Measurements from ENCODE around the gene LTC4S. TPM values are rescaled to one million over a fixed set of nuclear protein-coding genes. Genes with fewer than 3 reads are reported as not detected.

LTC4S gene
- total RNA-seq, 6 donors from 2014 or later = 6.7 to 33.1 (median 21.3) TPM

DNA sequence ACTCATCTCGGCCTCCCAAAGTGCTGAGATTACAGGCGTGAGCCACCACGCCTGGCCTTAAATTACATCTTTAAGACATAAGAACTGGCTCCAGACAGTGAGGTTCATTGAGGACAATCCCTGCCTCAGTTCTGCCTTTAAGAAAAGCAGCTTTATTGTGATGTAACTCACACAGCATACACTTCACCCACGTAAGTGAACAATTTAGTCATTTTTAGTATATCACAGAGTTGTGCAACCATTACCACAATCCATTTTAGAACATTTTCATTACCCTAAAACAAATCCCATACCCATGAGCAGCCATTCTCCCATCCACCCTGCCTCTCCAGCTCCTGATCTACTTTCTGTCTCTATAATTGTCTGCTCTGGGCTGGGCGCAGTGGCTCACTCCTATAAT is 24.0 kb upstream of the LTC4S start:
- peaks cover 19 to 23% (median 19%) of the 10 kb centered on the region in 4 donors for H3K4me1 ChIP-seq
- no peak for DNase-seq
- no peak for TF ChIP-seq POLR2AphosphoS5 (IDR thresholded peaks at IDR 0.05)
- no peak for TF ChIP-seq POLR2A (IDR thresholded peaks at IDR 0.05)
- TF ChIP-seq EP300 (IDR thresholded peaks at IDR 0.05) = no peak
- TF ChIP-seq, protein P1, sequence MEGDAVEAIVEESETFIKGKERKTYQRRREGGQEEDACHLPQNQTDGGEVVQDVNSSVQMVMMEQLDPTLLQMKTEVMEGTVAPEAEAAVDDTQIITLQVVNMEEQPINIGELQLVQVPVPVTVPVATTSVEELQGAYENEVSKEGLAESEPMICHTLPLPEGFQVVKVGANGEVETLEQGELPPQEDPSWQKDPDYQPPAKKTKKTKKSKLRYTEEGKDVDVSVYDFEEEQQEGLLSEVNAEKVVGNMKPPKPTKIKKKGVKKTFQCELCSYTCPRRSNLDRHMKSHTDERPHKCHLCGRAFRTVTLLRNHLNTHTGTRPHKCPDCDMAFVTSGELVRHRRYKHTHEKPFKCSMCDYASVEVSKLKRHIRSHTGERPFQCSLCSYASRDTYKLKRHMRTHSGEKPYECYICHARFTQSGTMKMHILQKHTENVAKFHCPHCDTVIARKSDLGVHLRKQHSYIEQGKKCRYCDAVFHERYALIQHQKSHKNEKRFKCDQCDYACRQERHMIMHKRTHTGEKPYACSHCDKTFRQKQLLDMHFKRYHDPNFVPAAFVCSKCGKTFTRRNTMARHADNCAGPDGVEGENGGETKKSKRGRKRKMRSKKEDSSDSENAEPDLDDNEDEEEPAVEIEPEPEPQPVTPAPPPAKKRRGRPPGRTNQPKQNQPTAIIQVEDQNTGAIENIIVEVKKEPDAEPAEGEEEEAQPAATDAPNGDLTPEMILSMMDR (IDR thresholded peaks at IDR 0.05) = no peak
- peaks cover 47 to 93% (median 78%) of the 10 kb centered on the region in 4 donors for H3K36me3 ChIP-seq
- 88 to 93% methylated on average over 5 of the region's 5 CpGs for WGBS, 2 donors
- H3K4me3 ChIP-seq = no peak overlapping the region
- ATAC-seq (ENCODE audit: low FRiP score in 2 of 2) = no peak
- H3K27ac ChIP-seq = no peak overlapping the region
- H3K27me3 ChIP-seq = no peaks in the 10 kb centered on the region
- no peaks in the 10 kb centered on the region for H3K9me3 ChIP-seq

DNA sequence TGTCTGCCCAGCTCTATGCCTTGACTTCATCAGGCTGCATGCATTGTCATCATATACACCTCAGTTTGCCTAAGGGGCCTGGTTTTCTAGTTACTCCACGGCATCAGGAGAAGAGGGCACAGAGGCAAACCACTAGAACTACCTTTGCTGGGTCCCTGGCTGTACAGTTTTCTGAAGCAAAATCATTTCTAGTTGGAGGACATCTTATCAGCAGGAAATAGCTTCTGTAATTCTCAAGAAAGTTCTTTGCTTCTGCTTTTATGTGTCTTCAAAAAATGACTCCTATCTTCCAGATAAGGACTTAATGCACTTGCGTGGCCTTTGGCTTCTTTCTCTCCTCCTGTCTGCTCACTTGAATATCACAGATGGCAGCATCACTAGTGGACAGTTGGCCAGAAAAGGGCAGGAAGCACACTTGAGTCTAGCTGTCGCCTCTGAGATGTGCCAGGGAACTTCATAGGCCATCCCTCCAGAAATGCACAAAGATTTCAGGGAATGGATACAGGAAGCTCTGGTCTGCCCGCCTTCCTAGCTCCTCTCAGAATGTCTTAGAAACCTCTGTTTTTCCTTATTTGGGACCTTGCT is 22.4 kb upstream of the LTC4S start:
- TF ChIP-seq POLR2A (IDR thresholded peaks at IDR 0.05) = no peak
- no peak for TF ChIP-seq EP300 (IDR thresholded peaks at IDR 0.05)
- no peak for TF ChIP-seq POLR2AphosphoS5 (IDR thresholded peaks at IDR 0.05)
- TF ChIP-seq, protein P1 (IDR thresholded peaks at IDR 0.05) = no peak
- ATAC-seq (ENCODE audit: low FRiP score in 2 of 2) (no peak), DNase-seq (no peak)
- Histone ChIP-seq H3K9me3 (no peaks in the 10 kb centered on the region), H3K4me3 (no peak overlapping the region), H3K27ac (no peak overlapping the region), H3K4me1 (peaks cover 3 to 14% (median 9%) of the 10 kb centered on the region in 4 donors), H3K27me3 (no peaks in the 10 kb centered on the region), H3K36me3 (peaks cover 41 to 98% (median 79%) of the 10 kb centered on the region in 4 donors)
- WGBS, 2 donors = 82 to 83% methylated on average over 4 of the region's 4 CpGs

DNA sequence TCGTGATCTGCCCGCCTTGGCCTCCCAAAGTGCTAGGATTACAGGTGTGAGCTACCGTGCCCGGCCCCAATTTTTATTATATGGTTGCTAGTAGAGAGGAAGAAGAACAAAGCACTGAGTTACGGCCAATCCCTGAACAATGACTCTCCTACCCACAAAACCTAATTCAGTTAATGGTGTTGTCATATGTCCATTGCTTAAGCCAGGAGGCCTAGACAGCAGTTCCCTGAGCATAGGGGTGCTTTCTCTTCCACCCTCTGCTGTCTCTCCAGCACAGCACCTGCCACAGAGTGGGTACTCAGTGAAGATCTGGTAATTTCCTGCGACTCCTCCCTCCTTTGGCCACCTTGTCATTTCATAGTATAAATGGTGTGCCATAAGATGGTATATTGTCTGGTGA is 21.4 kb upstream of the LTC4S start:
- ATAC-seq (ENCODE audit: low FRiP score in 2 of 2) = no peak
- Histone ChIP-seq H3K27ac (no peak overlapping the region), H3K4me1 (peaks cover 0 to 14% (median 5%) of the 10 kb centered on the region in 4 donors), H3K4me3 (no peak overlapping the region), H3K9me3 (no peaks in the 10 kb centered on the region), H3K36me3 (peaks cover 38 to 99% (median 78%) of the 10 kb centered on the region in 4 donors), H3K27me3 (no peaks in the 10 kb centered on the region)
- no peak for DNase-seq
- WGBS, 2 donors = 85 to 92% methylated on average over 6 of the region's 6 CpGs
- TF ChIP-seq POLR2AphosphoS5 (IDR thresholded peaks at IDR 0.05) (no peak), EP300 (IDR thresholded peaks at IDR 0.05) (no peak), POLR2A (IDR thresholded peaks at IDR 0.05) (no peak)
- TF ChIP-seq, protein P1 (IDR thresholded peaks at IDR 0.05) = no peak

DNA sequence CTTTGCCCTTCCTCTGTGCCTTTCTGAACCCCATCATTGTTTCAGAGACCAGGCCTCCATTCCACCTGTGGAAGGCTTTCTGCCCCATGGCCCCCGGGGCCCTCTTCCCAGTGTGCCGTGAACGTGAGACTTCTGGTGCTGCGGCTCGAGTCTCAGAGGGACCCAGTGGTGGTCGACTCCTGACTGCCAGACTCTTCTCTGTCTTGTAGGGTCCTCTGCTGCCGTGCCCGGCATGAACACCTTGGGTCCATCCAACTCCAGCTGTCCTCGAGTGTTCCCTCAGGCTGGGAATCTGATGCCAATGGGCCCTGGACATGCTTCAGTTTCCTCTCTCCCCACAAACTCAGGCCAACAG is 20.1 kb upstream of the LTC4S start:
- H3K36me3 ChIP-seq = peaks cover 38 to 100% (median 77%) of the 10 kb centered on the region in 4 donors
- 92 to 97% methylated on average over 5 to 9 of the region's 9 CpGs for WGBS, 2 donors
- H3K9me3 ChIP-seq = no peaks in the 10 kb centered on the region

More for the DNA sequence above, 20.1 kb upstream of the LTC4S start:
- no peak overlapping the region for H3K27ac ChIP-seq
- no peaks in the 10 kb centered on the region for H3K27me3 ChIP-seq
- TF ChIP-seq, protein P1 (IDR thresholded peaks at IDR 0.05) = no peak
- TF ChIP-seq EP300 (IDR thresholded peaks at IDR 0.05) (no peak), POLR2A (IDR thresholded peaks at IDR 0.05) (no peak), POLR2AphosphoS5 (IDR thresholded peaks at IDR 0.05) (no peak)
- DNase-seq = no peak
- H3K4me3 ChIP-seq = no peak overlapping the region
- ATAC-seq (ENCODE audit: low FRiP score in 2 of 2) = no peak
- H3K4me1 ChIP-seq = peaks cover 0 to 14% (median 10%) of the 10 kb centered on the region in 4 donors
